Measurements from ENCODE around the gene SGSM2.

SGSM2 gene

GRCh38 chr17:2336852-2337543 lies at the start of gene SGSM2:
Gene SGSM2 (plus strand): TSS chr17:2337501. CDS start chr17:2337689, 188 bp downstream.
- peak within 1 kb of the TSS; percentile 97 for H3K4me3 ChIP-seq (ENCODE audit: control insufficient read depth, low read depth, low read length)
- no peak for TF ChIP-seq CTCF (conservative IDR thresholded peaks at IDR 0.05; ENCODE audit: control insufficient read depth, insufficient read depth, low read depth, low read length)
- peak; percentile 15 for DNase-seq (ENCODE audit: low read depth)

GRCh38 chr17:2289878-2290478 lies 47.3 kb upstream of the SGSM2 start:
- peak; percentile 32 for DNase-seq (ENCODE audit: low read depth)
- TF ChIP-seq CTCF (conservative IDR thresholded peaks at IDR 0.05; ENCODE audit: control insufficient read depth, insufficient read depth, low read depth, low read length): no peak

GRCh38 chr17:2292100-2292499 lies 45.2 kb upstream of the SGSM2 start:
- DNase-seq (ENCODE audit: low read depth): no peak
- no peak overlapping the region for H3K4me3 ChIP-seq (ENCODE audit: control insufficient read depth, low read depth, low read length)
- TF ChIP-seq CTCF (conservative IDR thresholded peaks at IDR 0.05; ENCODE audit: control insufficient read depth, insufficient read depth, low read depth, low read length): no peak

More at GRCh38 chr17:2289878-2290478, 47.3 kb upstream of the SGSM2 start:
- no peak overlapping the region for H3K4me3 ChIP-seq (ENCODE audit: control insufficient read depth, low read depth, low read length)

- DNase-seq (ENCODE audit: low read depth): no peak
- no peak overlapping the region for H3K4me3 ChIP-seq (ENCODE audit: control insufficient read depth, low read depth, low read length)
- no peak for TF ChIP-seq CTCF (conservative IDR thresholded peaks at IDR 0.05; ENCODE audit: control insufficient read depth, insufficient read depth, low read depth, low read length)
Observed at GRCh38 chr17:2295575-2295974, 41.7 kb upstream of the SGSM2 start.

GRCh38 chr17:2297023-2297422 lies 40.3 kb upstream of the SGSM2 start:
- no peak for DNase-seq (ENCODE audit: low read depth)
- TF ChIP-seq CTCF (conservative IDR thresholded peaks at IDR 0.05; ENCODE audit: control insufficient read depth, insufficient read depth, low read depth, low read length): no peak

GRCh38 chr17:2299136-2299535 lies 38.2 kb upstream of the SGSM2 start:
- no peak overlapping the region for H3K4me3 ChIP-seq (ENCODE audit: control insufficient read depth, low read depth, low read length)
- no peak for TF ChIP-seq CTCF (conservative IDR thresholded peaks at IDR 0.05; ENCODE audit: control insufficient read depth, insufficient read depth, low read depth, low read length)
- no peak for DNase-seq (ENCODE audit: low read depth)

More at GRCh38 chr17:2297023-2297422, 40.3 kb upstream of the SGSM2 start:
- no peak overlapping the region for H3K4me3 ChIP-seq (ENCODE audit: control insufficient read depth, low read depth, low read length)
